Measurements from ENCODE around the gene MX1. TPM values are rescaled to one million over a fixed set of nuclear protein-coding genes. Genes with fewer than 3 reads are reported as not detected.

Gene MX1
- total RNA-seq, 2 experiments from 2014 or later = 162 to 169 TPM

DNA sequence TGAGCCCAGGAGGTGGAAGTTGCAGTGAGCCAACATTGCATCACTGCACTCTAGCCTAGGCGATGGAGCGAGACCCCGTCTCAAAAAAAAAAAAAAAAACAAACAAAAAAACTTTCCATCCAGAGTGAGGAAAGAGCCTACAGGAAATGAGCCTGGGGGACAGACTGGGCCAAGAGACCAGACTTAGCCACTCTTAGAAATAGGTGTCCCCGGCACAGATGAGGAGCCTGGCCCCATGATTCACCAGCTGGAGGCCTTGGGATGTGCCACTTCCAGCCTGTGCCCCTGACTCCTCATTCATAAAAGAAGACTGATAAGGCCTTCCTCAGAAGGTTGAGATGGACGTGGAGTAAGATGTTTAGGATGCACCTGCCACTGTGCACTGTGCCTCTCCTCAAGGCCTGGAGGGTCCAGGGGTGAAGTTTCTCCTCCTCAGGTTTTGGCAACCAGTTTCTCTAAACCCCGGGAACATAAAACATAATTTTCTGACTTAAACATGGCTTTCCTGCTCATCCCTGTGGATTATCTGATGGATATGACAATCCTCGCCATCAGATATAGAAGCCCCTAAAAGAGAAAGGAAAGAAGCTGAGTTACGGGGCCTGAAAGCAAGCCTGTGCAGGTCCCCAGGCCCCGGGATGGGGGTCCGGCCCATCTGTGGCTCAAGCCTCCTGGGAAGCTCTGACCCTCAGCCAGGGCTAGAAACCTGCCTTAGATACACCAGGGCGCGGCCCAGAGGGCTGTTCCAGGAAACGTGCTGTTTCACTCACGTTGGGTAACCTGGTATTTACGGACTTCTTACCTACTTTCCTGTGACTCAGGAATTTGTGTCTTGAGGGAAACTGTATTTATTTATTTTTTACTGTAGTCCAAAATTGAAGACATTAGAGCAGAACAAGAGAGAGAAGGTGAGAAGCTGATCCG is 26.0 kb downstream of the MX1 start:
- no peaks in the 10 kb centered on the region for H3K27me3 Mint-ChIP-seq
- H3K4me1 Mint-ChIP-seq = no peaks in the 10 kb centered on the region
- ATAC-seq (no peak), DNase-seq (no peak)
- POLR2A ChIA-PET = no interaction called here
- CTCF ChIA-PET = no interaction called here
- intact Hi-C loops (cut with DNase I, micrococcal nuclease) = no loop called here
- peak overlapping the region; percentile 45 for H3K27ac Mint-ChIP-seq
- H3K9me3 Mint-ChIP-seq (ENCODE audit: low read depth) = no peaks in the 10 kb centered on the region
- H3K36me3 Mint-ChIP-seq (ENCODE audit: low read depth) = peaks cover 54% of the 10 kb centered on the region
- no peak overlapping the region for H3K4me3 Mint-ChIP-seq

DNA sequence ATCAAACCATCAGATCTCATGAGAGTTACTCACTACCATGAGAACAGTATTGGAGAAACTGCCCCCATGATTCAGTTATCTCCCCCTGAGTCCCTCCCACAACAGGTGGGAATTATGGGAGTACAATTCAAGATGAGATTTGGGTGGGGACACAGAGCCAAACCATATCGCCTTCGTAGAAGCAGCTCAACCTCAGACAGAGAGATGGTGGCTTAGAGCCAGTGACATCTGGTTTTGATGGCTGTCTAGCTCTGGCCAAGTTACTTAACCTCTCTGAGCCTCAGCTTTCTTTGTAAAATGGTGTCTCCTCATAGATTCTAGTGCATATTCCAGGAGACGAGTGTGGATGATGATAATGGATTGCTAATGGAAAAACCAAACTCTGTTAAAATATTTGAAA is 27.2 kb downstream of the MX1 start:
- Mint-ChIP-seq H3K27me3 (no peaks in the 10 kb centered on the region), H3K4me1 (no peaks in the 10 kb centered on the region), H3K27ac (no peak overlapping the region), H3K4me3 (no peak overlapping the region), H3K9me3 (ENCODE audit: low read depth) (no peaks in the 10 kb centered on the region), H3K36me3 (ENCODE audit: low read depth) (peaks cover 47% of the 10 kb centered on the region)
- no peak for DNase-seq
- ChIA-PET CTCF (no interaction called here), POLR2A (no interaction called here)
- intact Hi-C loops (cut with DNase I, micrococcal nuclease) = no loop called here
- no peak for ATAC-seq

DNA sequence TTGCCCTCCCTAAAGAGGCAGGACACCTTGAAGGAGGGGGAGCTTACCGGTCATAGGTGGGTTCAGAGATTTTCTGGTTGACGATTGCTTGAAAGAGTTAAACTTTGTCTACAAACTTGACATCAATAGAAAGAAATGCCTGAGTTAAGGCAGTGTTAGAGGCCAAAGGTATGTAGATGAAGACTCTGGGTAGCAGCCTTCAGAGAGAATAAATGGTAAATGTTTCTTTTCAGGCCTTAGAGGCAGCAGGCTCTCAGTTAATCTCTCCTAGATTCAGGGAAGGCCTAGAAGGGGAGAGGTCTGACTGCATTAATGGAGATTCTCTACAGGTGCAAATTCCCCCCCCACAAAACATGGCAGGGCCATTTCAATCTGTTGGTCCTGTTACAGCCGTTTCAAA is 27.7 kb downstream of the MX1 start:
- POLR2A ChIA-PET = no interaction called here
- DNase-seq = no peak

DNA sequence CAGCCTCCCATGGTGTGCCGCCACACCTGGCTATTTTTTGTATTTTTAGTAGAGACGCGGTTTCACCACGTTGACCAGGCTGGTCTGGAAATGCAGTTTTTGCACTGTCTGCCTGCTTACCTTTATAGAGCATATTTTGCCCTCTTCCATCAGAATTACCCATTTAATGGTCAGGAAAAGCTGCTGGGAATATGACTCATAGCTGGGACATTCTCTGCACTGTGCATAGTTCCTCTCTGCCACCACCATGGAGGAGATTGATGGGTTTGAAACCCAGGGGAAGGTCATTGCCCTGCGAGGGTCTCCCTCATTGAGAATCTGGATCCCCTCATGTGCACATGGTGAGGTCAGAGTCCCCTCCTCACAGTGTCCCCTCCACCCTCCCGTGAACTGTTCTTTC is 32.1 kb downstream of the MX1 start:
- ChIA-PET POLR2A (no interaction called here), CTCF (interaction anchor here (6.7 kb wide), 1 partner anchor 175 kb away, joined by 56 read pairs; no protein-coding TSS in a partner anchor)
- Mint-ChIP-seq H3K9me3 (ENCODE audit: low read depth) (no peaks in the 10 kb centered on the region), H3K36me3 (ENCODE audit: low read depth) (peaks cover 27% of the 10 kb centered on the region), H3K27ac (no peak overlapping the region), H3K4me1 (peaks cover 2% of the 10 kb centered on the region), H3K4me3 (no peak overlapping the region), H3K27me3 (no peaks in the 10 kb centered on the region)
- intact Hi-C loops (cut with DNase I, micrococcal nuclease) = no loop called here
- no peak for DNase-seq
- no peak for ATAC-seq

More for the DNA sequence above, 27.7 kb downstream of the MX1 start:
- CTCF ChIA-PET = no interaction called here
- intact Hi-C loops (cut with DNase I, micrococcal nuclease) = no loop called here
- Mint-ChIP-seq H3K4me1 (no peaks in the 10 kb centered on the region), H3K27me3 (no peaks in the 10 kb centered on the region), H3K27ac (peak overlapping the region; percentile 9), H3K4me3 (no peak overlapping the region), H3K36me3 (ENCODE audit: low read depth) (peaks cover 45% of the 10 kb centered on the region), H3K9me3 (ENCODE audit: low read depth) (no peaks in the 10 kb centered on the region)
- ATAC-seq = no peak

DNA sequence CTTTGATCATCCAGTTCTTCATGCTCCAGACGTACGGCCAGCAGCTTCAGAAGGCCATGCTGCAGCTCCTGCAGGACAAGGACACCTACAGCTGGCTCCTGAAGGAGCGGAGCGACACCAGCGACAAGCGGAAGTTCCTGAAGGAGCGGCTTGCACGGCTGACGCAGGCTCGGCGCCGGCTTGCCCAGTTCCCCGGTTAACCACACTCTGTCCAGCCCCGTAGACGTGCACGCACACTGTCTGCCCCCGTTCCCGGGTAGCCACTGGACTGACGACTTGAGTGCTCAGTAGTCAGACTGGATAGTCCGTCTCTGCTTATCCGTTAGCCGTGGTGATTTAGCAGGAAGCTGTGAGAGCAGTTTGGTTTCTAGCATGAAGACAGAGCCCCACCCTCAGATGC is 32.5 kb downstream of the MX1 start:
- Mint-ChIP-seq H3K27me3 (no peaks in the 10 kb centered on the region), H3K9me3 (ENCODE audit: low read depth) (no peaks in the 10 kb centered on the region), H3K4me3 (no peak overlapping the region), H3K36me3 (ENCODE audit: low read depth) (peaks cover 23% of the 10 kb centered on the region), H3K4me1 (peaks cover 2% of the 10 kb centered on the region), H3K27ac (no peak overlapping the region)
- no peak for DNase-seq
- ATAC-seq = no peak
- ChIA-PET POLR2A (no interaction called here), CTCF (interaction anchor here (6.7 kb wide), 1 partner anchor 175 kb away, joined by 56 read pairs; no protein-coding TSS in a partner anchor)
- intact Hi-C loops (cut with DNase I, micrococcal nuclease) = no loop called here

DNA sequence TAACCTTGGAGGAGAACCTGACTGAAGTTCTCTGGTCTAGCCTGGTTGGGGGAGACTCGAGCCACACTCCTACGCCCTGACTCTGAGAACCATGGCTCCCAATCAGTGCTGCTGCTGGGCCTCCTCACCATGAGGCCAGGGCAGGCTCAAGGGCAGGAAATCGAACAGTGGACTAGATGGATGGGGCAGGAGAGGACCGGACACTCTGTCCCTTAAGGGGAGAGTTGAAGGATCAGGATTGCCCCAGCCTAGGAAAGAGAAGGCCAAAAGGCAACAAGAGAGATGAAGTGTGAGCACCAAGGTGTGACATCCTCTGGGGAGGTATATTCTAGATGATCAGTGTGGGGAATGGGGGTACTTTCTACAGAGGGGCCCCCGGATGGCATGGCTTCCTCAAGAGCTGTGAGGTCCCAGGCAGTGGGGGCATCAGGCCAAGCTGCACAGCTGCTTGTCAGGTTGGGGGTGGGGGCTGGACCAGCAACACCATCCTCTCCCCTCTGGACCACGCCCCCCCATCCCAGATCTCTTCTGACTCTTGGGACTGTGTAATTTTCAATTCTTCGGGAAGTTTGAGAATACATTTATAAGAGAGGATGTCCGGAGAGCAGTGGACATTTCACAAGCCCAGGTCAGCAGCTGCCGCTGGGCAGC is 34.0 kb downstream of the MX1 start:
- Mint-ChIP-seq H3K27me3 (no peaks in the 10 kb centered on the region), H3K9me3 (ENCODE audit: low read depth) (peaks cover 2% of the 10 kb centered on the region), H3K4me1 (peaks cover 2% of the 10 kb centered on the region), H3K4me3 (no peak overlapping the region), H3K27ac (no peak overlapping the region), H3K36me3 (ENCODE audit: low read depth) (peaks cover 19% of the 10 kb centered on the region)
- ATAC-seq = peak; percentile 34
- ChIA-PET POLR2A (no interaction called here), CTCF (interaction anchor here (0.7 to 6.7 kb wide), 6 partner anchors 9 to 176 kb away, joined by 3 to 56 read pairs (median 3); no protein-coding TSS in a partner anchor)
- intact Hi-C loops (cut with DNase I, micrococcal nuclease) = loop anchor here (1.0 to 2.0 kb wide), 2 partner anchors 177 to 339 kb away; no protein-coding TSS in a partner anchor
- DNase-seq = no peak

DNA sequence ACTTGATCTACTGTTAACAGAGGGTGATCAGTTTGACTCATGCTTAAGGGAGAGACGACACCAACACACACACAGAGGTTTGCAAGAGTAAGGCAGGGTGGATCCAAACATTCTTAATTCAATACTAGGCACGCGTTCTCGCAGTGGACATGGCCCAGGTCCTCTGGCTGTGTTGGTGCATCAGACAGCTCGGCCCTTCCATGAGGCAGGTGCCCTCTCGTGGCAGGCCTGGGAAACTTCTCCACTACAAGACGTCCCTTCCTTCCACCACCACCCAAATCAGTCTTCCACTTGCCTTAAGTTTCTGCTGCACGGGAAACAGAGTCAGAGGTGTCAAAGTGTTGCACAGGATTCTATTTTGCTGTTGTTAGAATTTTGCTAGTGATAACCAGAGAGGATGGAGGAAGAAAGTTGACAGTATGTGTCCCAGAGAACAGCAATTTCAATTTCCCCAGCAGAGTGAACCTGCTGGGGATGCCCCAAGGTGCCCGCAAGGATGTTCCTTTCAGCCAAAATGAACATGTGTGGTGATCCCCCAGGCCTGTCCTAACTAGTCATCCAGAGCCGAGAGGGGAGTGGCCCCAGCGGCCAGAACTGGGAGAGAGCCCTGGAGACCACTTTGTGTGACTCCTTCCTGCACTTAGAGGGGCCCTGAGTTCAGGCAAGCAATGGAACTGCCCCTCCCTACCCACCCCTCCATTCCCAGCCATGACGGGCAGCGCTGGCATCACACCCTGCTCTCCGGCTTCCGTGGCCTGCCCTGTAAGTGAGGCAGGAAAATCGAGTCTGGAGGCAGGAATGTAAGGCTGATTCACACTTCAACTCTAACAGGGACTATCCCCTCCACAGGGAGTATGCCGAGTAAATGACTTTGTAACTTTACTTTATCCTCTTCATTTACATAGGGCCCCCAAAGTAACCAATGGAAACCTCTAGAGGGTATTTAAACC is 34.8 kb downstream of the MX1 start:
- H3K36me3 Mint-ChIP-seq (ENCODE audit: low read depth) = peaks cover 13% of the 10 kb centered on the region
- intact Hi-C loops (cut with DNase I, micrococcal nuclease) = loop anchor here (1.0 to 2.0 kb wide), 2 partner anchors 178 to 340 kb away; no protein-coding TSS in a partner anchor
- POLR2A ChIA-PET = no interaction called here
- CTCF ChIA-PET = interaction anchor here (0.6 to 6.7 kb wide), 7 partner anchors 10 to 177 kb away, joined by 3 to 56 read pairs (median 3); no protein-coding TSS in a partner anchor
- H3K27ac Mint-ChIP-seq = no peak overlapping the region
- peaks cover 2% of the 10 kb centered on the region for H3K9me3 Mint-ChIP-seq (ENCODE audit: low read depth)
- peak; percentile 79 for ATAC-seq
- H3K4me3 Mint-ChIP-seq = no peak overlapping the region
- peaks cover 2% of the 10 kb centered on the region for H3K4me1 Mint-ChIP-seq
- no peaks in the 10 kb centered on the region for H3K27me3 Mint-ChIP-seq
- peak; percentile 77 for DNase-seq

DNA sequence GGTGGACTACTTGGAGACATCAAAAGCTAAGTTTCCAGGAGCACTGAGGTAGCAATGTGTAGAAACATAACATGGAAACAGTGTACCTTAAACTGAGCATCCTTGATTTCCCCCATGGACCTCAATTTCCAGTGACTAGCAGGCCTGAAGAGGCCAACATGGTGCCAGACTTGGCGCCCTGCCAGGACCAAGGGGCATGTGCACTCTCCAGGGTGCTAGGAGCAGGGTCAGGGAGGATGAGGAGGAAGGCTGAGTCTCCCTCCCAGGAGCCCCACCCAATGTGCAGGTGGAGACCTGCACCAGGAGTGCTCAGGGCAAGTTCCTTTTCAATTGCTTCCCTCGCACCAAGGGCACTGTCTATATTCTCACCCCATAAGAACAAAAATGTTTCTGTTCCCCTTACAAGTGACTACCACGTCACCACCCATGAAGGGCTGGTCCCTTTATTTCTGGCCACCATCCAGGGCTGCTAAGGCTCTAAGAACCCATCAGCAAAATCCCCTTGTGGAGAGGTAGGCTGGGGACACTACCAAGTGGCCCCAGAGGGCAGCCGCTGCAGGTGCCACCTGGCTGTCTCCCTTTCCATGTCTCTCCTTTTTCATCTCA is 39.2 kb downstream of the MX1 start:
- peaks cover 2% of the 10 kb centered on the region for H3K9me3 Mint-ChIP-seq (ENCODE audit: low read depth)
- H3K27me3 Mint-ChIP-seq = peaks cover 15% of the 10 kb centered on the region
- CTCF ChIA-PET = no interaction called here
- ATAC-seq = no peak
- DNase-seq = no peak
- peaks cover 2% of the 10 kb centered on the region for H3K4me1 Mint-ChIP-seq
- no peak overlapping the region for H3K4me3 Mint-ChIP-seq
- POLR2A ChIA-PET = no interaction called here
- H3K27ac Mint-ChIP-seq = no peak overlapping the region
- intact Hi-C loops (cut with DNase I, micrococcal nuclease) = no loop called here
- peaks cover 3% of the 10 kb centered on the region for H3K36me3 Mint-ChIP-seq (ENCODE audit: low read depth)

DNA sequence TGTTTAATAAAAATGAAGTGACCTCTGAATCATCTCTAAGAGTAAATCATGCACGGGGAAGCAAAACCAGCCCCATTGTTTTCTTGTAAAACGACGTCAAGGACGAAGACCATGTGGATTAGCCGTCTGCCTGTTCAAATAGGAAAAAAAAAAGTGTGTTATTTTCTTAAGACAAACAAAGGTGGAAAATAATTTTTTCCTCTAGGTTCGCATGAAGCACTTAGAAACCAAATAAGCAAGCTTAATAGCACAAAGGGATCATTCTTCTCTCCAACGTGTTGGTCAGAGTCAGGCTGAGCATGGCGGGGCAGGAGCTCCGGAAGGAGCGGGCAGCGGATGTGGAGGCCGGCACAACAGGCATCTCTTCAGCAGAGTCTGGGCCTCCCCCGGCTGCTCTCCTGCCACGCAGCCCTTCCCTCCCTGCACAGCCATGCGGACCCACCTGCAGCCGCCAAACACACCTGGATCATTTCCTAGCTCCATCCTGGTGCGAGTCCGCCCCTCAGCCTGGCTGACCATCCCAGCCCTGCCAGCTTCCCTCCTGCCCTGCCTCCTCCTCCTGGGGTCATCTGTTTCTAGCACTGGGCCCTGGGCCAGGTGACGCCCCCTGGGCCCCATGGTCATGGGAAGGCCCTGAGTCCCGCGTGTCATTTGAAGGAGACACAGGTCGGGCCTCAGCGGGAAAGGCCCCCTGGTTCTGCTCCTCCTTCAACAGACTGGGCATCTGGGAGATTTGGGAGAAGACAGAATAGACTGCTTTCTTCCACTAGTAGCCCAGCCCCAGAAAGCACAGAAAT is 40.2 kb downstream of the MX1 start:
- POLR2A ChIA-PET = no interaction called here
- Mint-ChIP-seq H3K36me3 (ENCODE audit: low read depth) (no peaks in the 10 kb centered on the region), H3K4me1 (no peaks in the 10 kb centered on the region)

DNA sequence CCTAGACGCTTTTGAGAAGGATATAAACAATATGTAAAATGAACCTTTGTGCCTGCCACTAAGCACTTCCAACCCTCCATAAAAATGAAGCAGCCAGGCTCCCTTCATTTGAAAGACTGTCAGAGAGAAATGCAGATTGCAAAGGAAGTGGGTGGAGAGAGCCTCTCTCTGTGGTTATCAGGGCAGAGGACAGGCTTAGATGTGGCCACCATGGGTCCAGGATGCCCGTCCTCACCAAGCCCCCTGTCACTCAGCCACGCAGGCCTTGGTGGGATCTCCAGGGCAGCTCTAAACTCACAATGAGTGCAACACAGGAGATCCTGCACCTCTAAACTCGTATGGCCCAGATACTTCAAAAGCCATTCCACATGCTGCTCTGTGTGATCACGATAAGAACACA is 44.0 kb downstream of the MX1 start:
- no peak overlapping the region for H3K4me3 Mint-ChIP-seq
- POLR2A ChIA-PET = no interaction called here
- intact Hi-C loops (cut with DNase I, micrococcal nuclease) = no loop called here
- DNase-seq (no peak), ATAC-seq (no peak)
- no peaks in the 10 kb centered on the region for H3K36me3 Mint-ChIP-seq (ENCODE audit: low read depth)
- H3K27me3 Mint-ChIP-seq = peaks cover 15% of the 10 kb centered on the region
- H3K27ac Mint-ChIP-seq = no peak overlapping the region
- CTCF ChIA-PET = no interaction called here
- no peaks in the 10 kb centered on the region for H3K9me3 Mint-ChIP-seq (ENCODE audit: low read depth)
- H3K4me1 Mint-ChIP-seq = no peaks in the 10 kb centered on the region

More for the DNA sequence above, 40.2 kb downstream of the MX1 start:
- CTCF ChIA-PET = no interaction called here
- peaks cover 15% of the 10 kb centered on the region for H3K27me3 Mint-ChIP-seq
- ATAC-seq (no peak), DNase-seq (no peak)
- peaks cover 2% of the 10 kb centered on the region for H3K9me3 Mint-ChIP-seq (ENCODE audit: low read depth)
- no peak overlapping the region for H3K4me3 Mint-ChIP-seq
- H3K27ac Mint-ChIP-seq = no peak overlapping the region
- intact Hi-C loops (cut with DNase I, micrococcal nuclease) = no loop called here
